Measurements from ENCODE around the gene UTP14C. TPM values are rescaled to one million over a fixed set of nuclear protein-coding genes. Genes with fewer than 3 reads are reported as not detected.

Gene UTP14C
- total and polyA plus RNA-seq, 2 experiments from 2014 or later, result 11.4 to 22.9 TPM

DNA sequence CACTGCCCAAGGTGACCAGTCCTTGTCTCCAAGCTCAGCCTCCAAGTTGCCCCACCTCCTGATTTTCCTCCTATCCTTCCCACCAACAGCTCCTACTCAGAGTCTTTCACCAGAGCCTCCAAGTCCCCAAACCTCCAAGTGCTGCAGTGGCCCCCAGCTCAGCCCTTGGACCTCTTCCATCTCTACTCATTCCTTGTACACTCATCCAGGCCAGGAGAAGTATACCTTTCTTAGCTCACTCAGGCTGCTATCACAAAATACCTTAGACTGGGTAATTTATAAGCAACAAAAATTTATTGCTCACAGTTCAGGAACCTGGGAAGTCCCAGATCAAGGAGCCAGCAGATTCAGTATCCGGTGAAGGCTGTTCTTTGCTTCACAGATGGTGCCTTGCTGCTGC, 24.6 kb upstream of the UTP14C start:
- Histone ChIP-seq H3K4me1 (ENCODE audit: insufficient read depth) (peaks cover 26% of the 10 kb centered on the region), H3K27ac (ENCODE audit: low read depth) (no peak overlapping the region), H3K4me2 (no peak overlapping the region), H2AFZ (no peak overlapping the region), H3K36me3 (ENCODE audit: insufficient read depth) (no peaks in the 10 kb centered on the region), H3K9me2 (ENCODE audit: insufficient read depth) (no peaks in the 10 kb centered on the region), H3K79me2 (replicated peaks; ENCODE audit: insufficient read depth) (no peaks in the 10 kb centered on the region; the same call in 1 of the 2 replicates), H4K20me1 (replicated peaks; ENCODE audit: insufficient read depth) (no peaks in the 10 kb centered on the region), H3K4me3 (no peak overlapping the region), H3F3A (replicated peaks; ENCODE audit: low read depth) (no peaks in the 10 kb centered on the region), H3K27me3 (ENCODE audit: insufficient read depth) (no peaks in the 10 kb centered on the region)
- no peaks in the 10 kb centered on the region for H3K9me3 Mint-ChIP-seq
- DNase-seq (ENCODE audit: low spot score), result no peak
- no peak for ATAC-seq
- no peak overlapping the region for H3K27ac Mint-ChIP-seq
- no peak overlapping the region; the same call in 2 of the 3 replicates for H3K4me3 Mint-ChIP-seq
- no peaks in the 10 kb centered on the region for H3K36me3 Mint-ChIP-seq (ENCODE audit: low read depth)
- H3K4me1 Mint-ChIP-seq, result peaks cover 54% of the 10 kb centered on the region
- H3K27me3 Mint-ChIP-seq (ENCODE audit: insufficient read depth, low read depth, poor library complexity), result peaks cover 17% of the 10 kb centered on the region
- TF ChIP-seq JUNB (IDR thresholded peaks at IDR 0.05; ENCODE audit: unreplicated experiment) (no peak), POLR2AphosphoS5 (IDR thresholded peaks at IDR 0.05; ENCODE audit: low read depth) (no peak), ZNF331 (CRISPR knock-in tag; IDR thresholded peaks at IDR 0.05; ENCODE audit: low read depth) (no peak), ZNF114 (CRISPR knock-in tag; IDR thresholded peaks at IDR 0.05) (no peak), STAT1 (IDR thresholded peaks at IDR 0.05; ENCODE audit: unreplicated experiment) (no peak), NANOG (IDR thresholded peaks at IDR 0.05; ENCODE audit: borderline replicate concordance) (no peak), EZH2phosphoT487 (IDR thresholded peaks at IDR 0.05; ENCODE audit: unreplicated experiment) (no peak), CREB1 (CRISPR knock-in tag; IDR thresholded peaks at IDR 0.05; ENCODE audit: low read depth) (no peak), EZH2 (IDR thresholded peaks at IDR 0.05; ENCODE audit: low read depth, unreplicated experiment) (no peak)
- TF ChIP-seq, protein P1, sequence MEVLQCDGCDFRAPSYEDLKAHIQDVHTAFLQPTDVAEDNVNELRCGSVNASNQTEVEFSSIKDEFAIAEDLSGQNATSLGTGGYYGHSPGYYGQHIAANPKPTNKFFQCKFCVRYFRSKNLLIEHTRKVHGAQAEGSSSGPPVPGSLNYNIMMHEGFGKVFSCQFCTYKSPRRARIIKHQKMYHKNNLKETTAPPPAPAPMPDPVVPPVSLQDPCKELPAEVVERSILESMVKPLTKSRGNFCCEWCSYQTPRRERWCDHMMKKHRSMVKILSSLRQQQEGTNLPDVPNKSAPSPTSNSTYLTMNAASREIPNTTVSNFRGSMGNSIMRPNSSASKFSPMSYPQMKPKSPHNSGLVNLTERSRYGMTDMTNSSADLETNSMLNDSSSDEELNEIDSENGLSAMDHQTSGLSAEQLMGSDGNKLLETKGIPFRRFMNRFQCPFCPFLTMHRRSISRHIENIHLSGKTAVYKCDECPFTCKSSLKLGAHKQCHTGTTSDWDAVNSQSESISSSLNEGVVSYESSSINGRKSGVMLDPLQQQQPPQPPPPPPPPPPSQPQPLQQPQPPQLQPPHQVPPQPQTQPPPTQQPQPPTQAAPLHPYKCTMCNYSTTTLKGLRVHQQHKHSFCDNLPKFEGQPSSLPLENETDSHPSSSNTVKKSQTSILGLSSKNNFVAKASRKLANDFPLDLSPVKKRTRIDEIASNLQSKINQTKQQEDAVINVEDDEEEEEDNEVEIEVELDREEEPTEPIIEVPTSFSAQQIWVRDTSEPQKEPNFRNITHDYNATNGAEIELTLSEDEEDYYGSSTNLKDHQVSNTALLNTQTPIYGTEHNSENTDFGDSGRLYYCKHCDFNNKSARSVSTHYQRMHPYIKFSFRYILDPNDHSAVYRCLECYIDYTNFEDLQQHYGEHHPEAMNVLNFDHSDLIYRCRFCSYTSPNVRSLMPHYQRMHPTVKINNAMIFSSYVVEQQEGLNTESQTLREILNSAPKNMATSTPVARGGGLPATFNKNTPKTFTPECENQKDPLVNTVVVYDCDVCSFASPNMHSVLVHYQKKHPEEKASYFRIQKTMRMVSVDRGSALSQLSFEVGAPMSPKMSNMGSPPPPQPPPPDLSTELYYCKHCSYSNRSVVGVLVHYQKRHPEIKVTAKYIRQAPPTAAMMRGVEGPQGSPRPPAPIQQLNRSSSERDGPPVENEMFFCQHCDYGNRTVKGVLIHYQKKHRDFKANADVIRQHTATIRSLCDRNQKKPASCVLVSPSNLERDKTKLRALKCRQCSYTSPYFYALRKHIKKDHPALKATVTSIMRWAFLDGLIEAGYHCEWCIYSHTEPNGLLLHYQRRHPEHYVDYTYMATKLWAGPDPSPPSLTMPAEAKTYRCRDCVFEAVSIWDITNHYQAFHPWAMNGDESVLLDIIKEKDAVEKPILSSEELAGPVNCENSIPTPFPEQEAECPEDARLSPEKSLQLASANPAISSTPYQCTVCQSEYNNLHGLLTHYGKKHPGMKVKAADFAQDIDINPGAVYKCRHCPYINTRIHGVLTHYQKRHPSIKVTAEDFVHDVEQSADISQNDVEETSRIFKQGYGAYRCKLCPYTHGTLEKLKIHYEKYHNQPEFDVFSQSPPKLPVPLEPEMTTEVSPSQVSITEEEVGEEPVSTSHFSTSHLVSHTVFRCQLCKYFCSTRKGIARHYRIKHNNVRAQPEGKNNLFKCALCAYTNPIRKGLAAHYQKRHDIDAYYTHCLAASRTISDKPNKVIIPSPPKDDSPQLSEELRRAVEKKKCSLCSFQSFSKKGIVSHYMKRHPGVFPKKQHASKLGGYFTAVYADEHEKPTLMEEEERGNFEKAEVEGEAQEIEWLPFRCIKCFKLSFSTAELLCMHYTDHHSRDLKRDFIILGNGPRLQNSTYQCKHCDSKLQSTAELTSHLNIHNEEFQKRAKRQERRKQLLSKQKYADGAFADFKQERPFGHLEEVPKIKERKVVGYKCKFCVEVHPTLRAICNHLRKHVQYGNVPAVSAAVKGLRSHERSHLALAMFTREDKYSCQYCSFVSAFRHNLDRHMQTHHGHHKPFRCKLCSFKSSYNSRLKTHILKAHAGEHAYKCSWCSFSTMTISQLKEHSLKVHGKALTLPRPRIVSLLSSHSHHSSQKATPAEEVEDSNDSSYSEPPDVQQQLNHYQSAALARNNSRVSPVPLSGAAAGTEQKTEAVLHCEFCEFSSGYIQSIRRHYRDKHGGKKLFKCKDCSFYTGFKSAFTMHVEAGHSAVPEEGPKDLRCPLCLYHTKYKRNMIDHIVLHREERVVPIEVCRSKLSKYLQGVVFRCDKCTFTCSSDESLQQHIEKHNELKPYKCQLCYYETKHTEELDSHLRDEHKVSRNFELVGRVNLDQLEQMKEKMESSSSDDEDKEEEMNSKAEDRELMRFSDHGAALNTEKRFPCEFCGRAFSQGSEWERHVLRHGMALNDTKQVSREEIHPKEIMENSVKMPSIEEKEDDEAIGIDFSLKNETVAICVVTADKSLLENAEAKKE (CRISPR knock-in tag; IDR thresholded peaks at IDR 0.05), result no peak
- TF ChIP-seq, protein P2, sequence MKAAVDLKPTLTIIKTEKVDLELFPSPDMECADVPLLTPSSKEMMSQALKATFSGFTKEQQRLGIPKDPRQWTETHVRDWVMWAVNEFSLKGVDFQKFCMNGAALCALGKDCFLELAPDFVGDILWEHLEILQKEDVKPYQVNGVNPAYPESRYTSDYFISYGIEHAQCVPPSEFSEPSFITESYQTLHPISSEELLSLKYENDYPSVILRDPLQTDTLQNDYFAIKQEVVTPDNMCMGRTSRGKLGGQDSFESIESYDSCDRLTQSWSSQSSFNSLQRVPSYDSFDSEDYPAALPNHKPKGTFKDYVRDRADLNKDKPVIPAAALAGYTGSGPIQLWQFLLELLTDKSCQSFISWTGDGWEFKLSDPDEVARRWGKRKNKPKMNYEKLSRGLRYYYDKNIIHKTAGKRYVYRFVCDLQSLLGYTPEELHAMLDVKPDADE (IDR thresholded peaks at IDR 0.05), result no peak
- TF ChIP-seq, protein P3, sequence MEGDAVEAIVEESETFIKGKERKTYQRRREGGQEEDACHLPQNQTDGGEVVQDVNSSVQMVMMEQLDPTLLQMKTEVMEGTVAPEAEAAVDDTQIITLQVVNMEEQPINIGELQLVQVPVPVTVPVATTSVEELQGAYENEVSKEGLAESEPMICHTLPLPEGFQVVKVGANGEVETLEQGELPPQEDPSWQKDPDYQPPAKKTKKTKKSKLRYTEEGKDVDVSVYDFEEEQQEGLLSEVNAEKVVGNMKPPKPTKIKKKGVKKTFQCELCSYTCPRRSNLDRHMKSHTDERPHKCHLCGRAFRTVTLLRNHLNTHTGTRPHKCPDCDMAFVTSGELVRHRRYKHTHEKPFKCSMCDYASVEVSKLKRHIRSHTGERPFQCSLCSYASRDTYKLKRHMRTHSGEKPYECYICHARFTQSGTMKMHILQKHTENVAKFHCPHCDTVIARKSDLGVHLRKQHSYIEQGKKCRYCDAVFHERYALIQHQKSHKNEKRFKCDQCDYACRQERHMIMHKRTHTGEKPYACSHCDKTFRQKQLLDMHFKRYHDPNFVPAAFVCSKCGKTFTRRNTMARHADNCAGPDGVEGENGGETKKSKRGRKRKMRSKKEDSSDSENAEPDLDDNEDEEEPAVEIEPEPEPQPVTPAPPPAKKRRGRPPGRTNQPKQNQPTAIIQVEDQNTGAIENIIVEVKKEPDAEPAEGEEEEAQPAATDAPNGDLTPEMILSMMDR (conservative IDR thresholded peaks at IDR 0.05; ENCODE audit: low read depth in 2 of 2), result no peak
- TF ChIP-seq, protein P4, sequence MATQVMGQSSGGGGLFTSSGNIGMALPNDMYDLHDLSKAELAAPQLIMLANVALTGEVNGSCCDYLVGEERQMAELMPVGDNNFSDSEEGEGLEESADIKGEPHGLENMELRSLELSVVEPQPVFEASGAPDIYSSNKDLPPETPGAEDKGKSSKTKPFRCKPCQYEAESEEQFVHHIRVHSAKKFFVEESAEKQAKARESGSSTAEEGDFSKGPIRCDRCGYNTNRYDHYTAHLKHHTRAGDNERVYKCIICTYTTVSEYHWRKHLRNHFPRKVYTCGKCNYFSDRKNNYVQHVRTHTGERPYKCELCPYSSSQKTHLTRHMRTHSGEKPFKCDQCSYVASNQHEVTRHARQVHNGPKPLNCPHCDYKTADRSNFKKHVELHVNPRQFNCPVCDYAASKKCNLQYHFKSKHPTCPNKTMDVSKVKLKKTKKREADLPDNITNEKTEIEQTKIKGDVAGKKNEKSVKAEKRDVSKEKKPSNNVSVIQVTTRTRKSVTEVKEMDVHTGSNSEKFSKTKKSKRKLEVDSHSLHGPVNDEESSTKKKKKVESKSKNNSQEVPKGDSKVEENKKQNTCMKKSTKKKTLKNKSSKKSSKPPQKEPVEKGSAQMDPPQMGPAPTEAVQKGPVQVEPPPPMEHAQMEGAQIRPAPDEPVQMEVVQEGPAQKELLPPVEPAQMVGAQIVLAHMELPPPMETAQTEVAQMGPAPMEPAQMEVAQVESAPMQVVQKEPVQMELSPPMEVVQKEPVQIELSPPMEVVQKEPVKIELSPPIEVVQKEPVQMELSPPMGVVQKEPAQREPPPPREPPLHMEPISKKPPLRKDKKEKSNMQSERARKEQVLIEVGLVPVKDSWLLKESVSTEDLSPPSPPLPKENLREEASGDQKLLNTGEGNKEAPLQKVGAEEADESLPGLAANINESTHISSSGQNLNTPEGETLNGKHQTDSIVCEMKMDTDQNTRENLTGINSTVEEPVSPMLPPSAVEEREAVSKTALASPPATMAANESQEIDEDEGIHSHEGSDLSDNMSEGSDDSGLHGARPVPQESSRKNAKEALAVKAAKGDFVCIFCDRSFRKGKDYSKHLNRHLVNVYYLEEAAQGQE (IDR thresholded peaks at IDR 0.05; ENCODE audit: unreplicated experiment), result no peak
